K562 (cell line): ENCODE measurements around the gene USF2. TPM values are rescaled to one million over a fixed set of nuclear protein-coding genes. Genes with fewer than 3 reads are reported as not detected.

Source experiments
- CGGBP1 ChIP-seq: fragments of 250-450 bp; sonication (Bioruptor Pico); IDR thresholded peaks from 2 replicates; pipeline ENCODE4 v1.9.0; 2021; ENCODE audit warnings: mild to moderate bottlenecking
- GTF2F1 ChIP-seq: IDR thresholded peaks from 2 replicates; pipeline ENCODE4 v1.6.1; 2011; ENCODE audit warnings: low read depth, low read length, improper control_type of control experiment
- HMGN3 ChIP-seq: IDR thresholded peaks from 2 replicates; pipeline ENCODE4 v1.6.1; 2011; ENCODE audit warnings: borderline replicate concordance, low read depth, mild to moderate bottlenecking, mixed read lengths, low read length; ENCODE audit not compliant: insufficient read length; ENCODE audit errors: extremely low read depth
- MAFK ChIP-seq: IDR thresholded peaks from 2 replicates; pipeline ENCODE4 v1.6.1; 2011; ENCODE audit warnings: low read length, improper control_type of control experiment
- PBX2 ChIP-seq, 2 experiments: IDR thresholded peaks in 1 of 2; conservative IDR thresholded peaks in 1 of 2; 2 replicates each; pipeline ENCODE4 v1.6.1; 2016; ENCODE audit warnings: low read depth in 2 of 2, mild to moderate bottlenecking in 1 of 2, missing compliant biosample characterization in 1 of 2, missing genetic modification characterization in 1 of 2, moderate library complexity in 1 of 2
- POLR2G ChIP-seq: fragments of 200-400 bp; formaldehyde crosslinking; IDR thresholded peaks from 2 replicates; pipeline ENCODE4 v1.6.1; 2017; ENCODE audit warnings: low read depth, mild to moderate bottlenecking, antibody characterized with exemption, low read length, moderate library complexity
- RBM14 ChIP-seq: fragments of 200-400 bp; formaldehyde crosslinking; IDR thresholded peaks from 2 replicates; pipeline ENCODE4 v1.6.1; 2018; ENCODE audit warnings: low read depth, mild to moderate bottlenecking, low read length, moderate library complexity, borderline replicate concordance; ENCODE audit not compliant: insufficient read depth
- SETDB1 ChIP-seq: IDR thresholded peaks from one replicate; pipeline ENCODE4 v1.6.1; 2012; ENCODE audit warnings: low read length, control low read depth, inconsistent platforms
- SFPQ ChIP-seq: fragments of 200-400 bp; formaldehyde crosslinking; IDR thresholded peaks from 2 replicates; pipeline ENCODE4 v1.6.1; 2017; ENCODE audit warnings: mild to moderate bottlenecking, low read depth, low read length, moderate library complexity
- TFAM ChIP-seq: fragments of 250-450 bp; sonication (Bioruptor Pico); conservative IDR thresholded peaks from 2 replicates; pipeline ENCODE4 v1.5.0; 2021; ENCODE audit warnings: mild to moderate bottlenecking, moderate library complexity
- TGIF2 ChIP-seq: sonication (generic); formaldehyde crosslinking; IDR thresholded peaks from 2 replicates; pipeline ENCODE4 v1.8.1; 2022; ENCODE audit warnings: mild to moderate bottlenecking, missing genetic modification reagents, moderate library complexity
- ZKSCAN1 ChIP-seq: fragments of 150-350 bp; IDR thresholded peaks from 2 replicates; pipeline ENCODE4 v1.6.1; 2016; ENCODE audit warnings: low read depth, low read length
- ZNF124 ChIP-seq: sonication (generic); formaldehyde crosslinking; IDR thresholded peaks from 2 replicates; pipeline ENCODE4 v1.8.1; 2022; ENCODE audit warnings: missing genetic modification reagents
- polyA plus RNA-seq, 8 experiments: library from polyadenylated mRNA; depleted of rRNA in 4 of 8; stranded (reverse) in 5 of 8; unstranded in 3 of 8; fragments of >200 nt; fragmentation: Nextera tagmentation in 2 of 8; fragmentation: Illumina TruSeq in 1 of 8; extraction: Ambion mirVana in 2 of 8; extraction: Trizol in 1 of 8; gene quantifications; 2 replicates each; pipeline versions ENCODE4 v1.2.1 to v1.2.3, GENCODE V29; 2011 to 2014; ENCODE audit warnings: inconsistent platforms in 1 of 8, missing spikeins in 1 of 8
- total RNA-seq, 7 experiments: library from RNA; depleted of rRNA in 6 of 7; stranded (reverse); fragments of >200 nt in 6 of 7; fragmentation: Illumina TruSeq in 2 of 7; extraction: Trizol in 2 of 7; gene quantifications; 2 replicates each; pipeline versions ENCODE4 v1.2.1 to v1.2.3, GENCODE V29; 2011 to 2021; ENCODE audit warnings: low replicate concordance in 1 of 7
- TF ChIP-seq, protein P1 (sequence below), 2 experiments: fragments of 450-650 bp; IDR thresholded peaks; 2 replicates each; pipeline ENCODE4 v1.6.1; 2018; ENCODE audit warnings: mild to moderate bottlenecking in 2 of 2, low read depth in 1 of 2; ENCODE audit not compliant: partially characterized antibody in 2 of 2
- TF ChIP-seq, protein P2 (sequence below): sonication (generic); formaldehyde crosslinking; IDR thresholded peaks from 2 replicates; pipeline ENCODE4 v1.8.0; 2022; ENCODE audit warnings: missing genetic modification reagents, mild to moderate bottlenecking, borderline replicate concordance

The USF2 gene
- total and polyA plus RNA-seq, 9 of the 15 experiments (the other 6 are each of a cell fraction or from before 2014, with no cell fraction given), result 0.27 to 93.7 (median 58.4) TPM

- TF ChIP-seq SETDB1, result no peak
- TF ChIP-seq CGGBP1 (CRISPR knock-in tag), result no peak
- TF ChIP-seq RBM14, result no peak
- TF ChIP-seq, protein P1, sequence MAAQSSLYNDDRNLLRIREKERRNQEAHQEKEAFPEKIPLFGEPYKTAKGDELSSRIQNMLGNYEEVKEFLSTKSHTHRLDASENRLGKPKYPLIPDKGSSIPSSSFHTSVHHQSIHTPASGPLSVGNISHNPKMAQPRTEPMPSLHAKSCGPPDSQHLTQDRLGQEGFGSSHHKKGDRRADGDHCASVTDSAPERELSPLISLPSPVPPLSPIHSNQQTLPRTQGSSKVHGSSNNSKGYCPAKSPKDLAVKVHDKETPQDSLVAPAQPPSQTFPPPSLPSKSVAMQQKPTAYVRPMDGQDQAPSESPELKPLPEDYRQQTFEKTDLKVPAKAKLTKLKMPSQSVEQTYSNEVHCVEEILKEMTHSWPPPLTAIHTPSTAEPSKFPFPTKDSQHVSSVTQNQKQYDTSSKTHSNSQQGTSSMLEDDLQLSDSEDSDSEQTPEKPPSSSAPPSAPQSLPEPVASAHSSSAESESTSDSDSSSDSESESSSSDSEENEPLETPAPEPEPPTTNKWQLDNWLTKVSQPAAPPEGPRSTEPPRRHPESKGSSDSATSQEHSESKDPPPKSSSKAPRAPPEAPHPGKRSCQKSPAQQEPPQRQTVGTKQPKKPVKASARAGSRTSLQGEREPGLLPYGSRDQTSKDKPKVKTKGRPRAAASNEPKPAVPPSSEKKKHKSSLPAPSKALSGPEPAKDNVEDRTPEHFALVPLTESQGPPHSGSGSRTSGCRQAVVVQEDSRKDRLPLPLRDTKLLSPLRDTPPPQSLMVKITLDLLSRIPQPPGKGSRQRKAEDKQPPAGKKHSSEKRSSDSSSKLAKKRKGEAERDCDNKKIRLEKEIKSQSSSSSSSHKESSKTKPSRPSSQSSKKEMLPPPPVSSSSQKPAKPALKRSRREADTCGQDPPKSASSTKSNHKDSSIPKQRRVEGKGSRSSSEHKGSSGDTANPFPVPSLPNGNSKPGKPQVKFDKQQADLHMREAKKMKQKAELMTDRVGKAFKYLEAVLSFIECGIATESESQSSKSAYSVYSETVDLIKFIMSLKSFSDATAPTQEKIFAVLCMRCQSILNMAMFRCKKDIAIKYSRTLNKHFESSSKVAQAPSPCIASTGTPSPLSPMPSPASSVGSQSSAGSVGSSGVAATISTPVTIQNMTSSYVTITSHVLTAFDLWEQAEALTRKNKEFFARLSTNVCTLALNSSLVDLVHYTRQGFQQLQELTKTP (IDR thresholded peaks at IDR 0.05; ENCODE audit: low read depth in 1 of 2, partially characterized antibody in 2 of 2), result no peak
- peak; percentile 55 for TF ChIP-seq HMGN3
- peak; percentile 65; the same call in 1 of the 2 replicates for TF ChIP-seq TGIF2 (CRISPR knock-in tag)
- TF ChIP-seq POLR2G, result peak; percentile 82
- 0 out of 2 replicates have a peak, but pooled peaks have one; percentile 43 for TF ChIP-seq ZKSCAN1
- no peak for TF ChIP-seq SFPQ
- TF ChIP-seq MAFK, result no peak
- no peak for TF ChIP-seq GTF2F1
- 0 out of 2 replicates have a peak, but pooled peaks have one; percentile 28 for TF ChIP-seq PBX2 (CRISPR knock-in tag; IDR thresholded peaks at IDR 0.05; ENCODE audit: low read depth)
- no peak for TF ChIP-seq PBX2 (tag; conservative IDR thresholded peaks at IDR 0.05; ENCODE audit: low read depth)
- no peak for TF ChIP-seq TFAM (CRISPR knock-in tag)
- TF ChIP-seq, protein P2, sequence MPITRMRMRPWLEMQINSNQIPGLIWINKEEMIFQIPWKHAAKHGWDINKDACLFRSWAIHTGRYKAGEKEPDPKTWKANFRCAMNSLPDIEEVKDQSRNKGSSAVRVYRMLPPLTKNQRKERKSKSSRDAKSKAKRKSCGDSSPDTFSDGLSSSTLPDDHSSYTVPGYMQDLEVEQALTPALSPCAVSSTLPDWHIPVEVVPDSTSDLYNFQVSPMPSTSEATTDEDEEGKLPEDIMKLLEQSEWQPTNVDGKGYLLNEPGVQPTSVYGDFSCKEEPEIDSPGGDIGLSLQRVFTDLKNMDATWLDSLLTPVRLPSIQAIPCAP (CRISPR knock-in tag), result no peak
- TF ChIP-seq ZNF124 (CRISPR knock-in tag), result 0 out of 2 replicates have a peak, but pooled peaks have one; percentile 37
Observed at GRCh38 chr19:35269438-35270117, 816 bp downstream of the USF2 start (continued).
